GM19397 (cell line): Measurements from ENCODE around the gene ITLN1.
"Not testable (repeated sequence)": the region's sequence is repeated elsewhere in the genome, so short reads cannot be mapped to it uniquely, and the experiment has no call there.

Experiments
- ATAC-seq: cut with Tn5 transposase; IDR thresholded peaks from one replicate; pipeline ENCODE4 v1.9.1; 2021; ENCODE audit warnings: mild to moderate bottlenecking, moderate library complexity; ENCODE audit not compliant: unreplicated experiment

Gene ITLN1

GRCh38 chr1:160885042-160885441 is at the start of gene ITLN1:
Gene ITLN1 (minus strand): TSS chr1:160885180. CDS start chr1:160884877, 303 bp downstream.
- ATAC-seq = no peak

- not testable (repeated sequence) for ATAC-seq
Observed at GRCh38 chr1:160933305-160933704, 48.3 kb upstream of the ITLN1 start.

- ATAC-seq = no peak
Observed at GRCh38 chr1:160925652-160926244, 40.8 kb upstream of the ITLN1 start.

- no peak for ATAC-seq
Observed at GRCh38 chr1:160924791-160925651, 40.0 kb upstream of the ITLN1 start.

- ATAC-seq = no peak
Observed at GRCh38 chr1:160916666-160917065, 31.7 kb upstream of the ITLN1 start.

GRCh38 chr1:160913229-160913628 is 28.2 kb upstream of the ITLN1 start:
- ATAC-seq = not testable (repeated sequence)

- ATAC-seq = no peak
Observed at GRCh38 chr1:160911925-160912324, 26.9 kb upstream of the ITLN1 start.

GRCh38 chr1:160911441-160911840 is 26.5 kb upstream of the ITLN1 start:
- no peak for ATAC-seq

- no peak for ATAC-seq
Observed at GRCh38 chr1:160910170-160910750, 25.3 kb upstream of the ITLN1 start.

GRCh38 chr1:160907976-160908375 is 23.0 kb upstream of the ITLN1 start:
- no peak for ATAC-seq

GRCh38 chr1:160905617-160905989 is 20.6 kb upstream of the ITLN1 start:
- ATAC-seq = no peak

GRCh38 chr1:160904783-160905616 is 20.0 kb upstream of the ITLN1 start:
- no peak for ATAC-seq

- not testable (repeated sequence) for ATAC-seq
Observed at GRCh38 chr1:160902251-160902650, 17.3 kb upstream of the ITLN1 start.

- no peak for ATAC-seq
Observed at GRCh38 chr1:160901768-160902167, 16.8 kb upstream of the ITLN1 start.

GRCh38 chr1:160900683-160901082 is 15.7 kb upstream of the ITLN1 start:
- not testable (repeated sequence) for ATAC-seq

- not testable (repeated sequence) for ATAC-seq
Observed at GRCh38 chr1:160894368-160895135, 9.6 kb upstream of the ITLN1 start.

- no peak for ATAC-seq
Observed at GRCh38 chr1:160891474-160891873, 6.5 kb upstream of the ITLN1 start.

- ATAC-seq = no peak
Observed at GRCh38 chr1:160888926-160889325, 3.9 kb upstream of the ITLN1 start.

GRCh38 chr1:160887071-160887470 is 2.1 kb upstream of the ITLN1 start:
- ATAC-seq = no peak

GRCh38 chr1:160884579-160884978 is 401 bp downstream of the ITLN1 start:
- ATAC-seq = no peak
